ENCODE measurements around the gene YES1. TPM values are rescaled to one million over a fixed set of nuclear protein-coding genes. Genes with fewer than 3 reads are reported as not detected.

Gene YES1
- total and polyA plus RNA-seq, 2 of the 13 experiments (the other 11 are each of a cell fraction or from before 2014, with no cell fraction given), result 17.2 to 70.8 TPM

- TF ChIP-seq ZNF710 (CRISPR knock-in tag; IDR thresholded peaks at IDR 0.05; ENCODE audit: borderline replicate concordance), result no peak
- TF ChIP-seq NR1H2 (CRISPR knock-in tag; IDR thresholded peaks at IDR 0.05; ENCODE audit: borderline replicate concordance, low read depth), result no peak
- TF ChIP-seq ZNF678 (CRISPR knock-in tag; IDR thresholded peaks at IDR 0.05), result no peak
- TF ChIP-seq SOX6 (IDR thresholded peaks at IDR 0.05), result no peak
- peak; percentile 34; the same call in 1 of the 2 replicates for TF ChIP-seq SOX6 (CRISPR knock-in tag; IDR thresholded peaks at IDR 0.05)
- TF ChIP-seq ZNF850 (CRISPR knock-in tag; conservative IDR thresholded peaks at IDR 0.05), result no peak
- TF ChIP-seq NKX3-1 (CRISPR knock-in tag; IDR thresholded peaks at IDR 0.05), result no peak
- TF ChIP-seq LCORL (IDR thresholded peaks at IDR 0.05), result peak; percentile 11; the same call in 1 of the 2 replicates
- no peak for TF ChIP-seq LCORL (CRISPR knock-in tag; IDR thresholded peaks at IDR 0.05)
- TF ChIP-seq ZNF512 (CRISPR knock-in tag; IDR thresholded peaks at IDR 0.05), result no peak
- TF ChIP-seq KLF16 (CRISPR knock-in tag; IDR thresholded peaks at IDR 0.05), result no peak
- peak; percentile 75; the same call in 1 of the 2 replicates for TF ChIP-seq ETV5 (CRISPR knock-in tag; IDR thresholded peaks at IDR 0.05; ENCODE audit: borderline replicate concordance)
- 0 out of 2 replicates have a peak, but pooled peaks have one; percentile 6 for TF ChIP-seq SOX5 (CRISPR knock-in tag; IDR thresholded peaks at IDR 0.05; ENCODE audit: borderline replicate concordance)
- TF ChIP-seq DMAP1 (CRISPR knock-in tag; IDR thresholded peaks at IDR 0.05), result no peak
- no peak for TF ChIP-seq ZHX1 (CRISPR knock-in tag; IDR thresholded peaks at IDR 0.05; ENCODE audit: low read depth)
- TF ChIP-seq ZNF644 (CRISPR knock-in tag; IDR thresholded peaks at IDR 0.05; ENCODE audit: low read depth), result no peak
- no peak for TF ChIP-seq SALL2 (CRISPR knock-in tag; IDR thresholded peaks at IDR 0.05)
- TF ChIP-seq KDM2A (CRISPR knock-in tag; IDR thresholded peaks at IDR 0.05; ENCODE audit: borderline replicate concordance, low read depth), result no peak
- no peak for TF ChIP-seq ZBTB49 (CRISPR knock-in tag; IDR thresholded peaks at IDR 0.05; ENCODE audit: borderline replicate concordance)
- no peak for TF ChIP-seq ZNF431 (CRISPR knock-in tag; IDR thresholded peaks at IDR 0.05; ENCODE audit: borderline replicate concordance, low read depth)
These were observed 33.2 kb upstream of the YES1 start (continued) for GRCh38 chr18:845152-845819.

All from HepG2 (cell line).